ENCODE measurements around the gene SBF2. TPM values are rescaled to one million over a fixed set of nuclear protein-coding genes. Genes with fewer than 3 reads are reported as not detected.
A peak's percentile ranks its signal among the peaks of the same experiment; 100 is the strongest.

Gene SBF2
- polyA plus RNA-seq, 4 donors = 10.0 to 50.5 (median 15.1) TPM

GRCh38 chr11:9825895-9826294 is 468.1 kb downstream of the SBF2 start:
- FAIRE-seq (no peak), DNase-seq (peak in 1 of 2 donors; percentile 49)
- Histone ChIP-seq H3K36me3 (ENCODE audit: control insufficient read depth in 3 of 3, insufficient read depth in 2 of 3, low read depth in 1 of 3, low read length in 3 of 3) (no peaks in the 10 kb centered on the region), H3K4me3 (ENCODE audit: low read depth in 1 of 3, low read length in 3 of 3) (no peak overlapping the region), H3K27ac (ENCODE audit: low read depth in 1 of 3, low read length in 2 of 3) (no peak overlapping the region), H3K27me3 (ENCODE audit: control insufficient read depth in 3 of 3, insufficient read depth in 3 of 3, low read length in 3 of 3) (no peaks in the 10 kb centered on the region), H3K9me3 (ENCODE audit: control insufficient read depth in 2 of 2, insufficient read depth in 1 of 2, low read depth in 1 of 2, low read length in 1 of 2) (no peaks in the 10 kb centered on the region), H3K4me1 (ENCODE audit: control insufficient read depth in 3 of 3, insufficient read depth in 2 of 3, low read depth in 1 of 3, low read length in 2 of 3) (peaks cover 0 to 5% (median 0%) of the 10 kb centered on the region in 3 donors)
- 31 to 73% (median 45%) methylated on average over 1 of the region's 1 CpG for WGBS, 3 donors

DNA sequence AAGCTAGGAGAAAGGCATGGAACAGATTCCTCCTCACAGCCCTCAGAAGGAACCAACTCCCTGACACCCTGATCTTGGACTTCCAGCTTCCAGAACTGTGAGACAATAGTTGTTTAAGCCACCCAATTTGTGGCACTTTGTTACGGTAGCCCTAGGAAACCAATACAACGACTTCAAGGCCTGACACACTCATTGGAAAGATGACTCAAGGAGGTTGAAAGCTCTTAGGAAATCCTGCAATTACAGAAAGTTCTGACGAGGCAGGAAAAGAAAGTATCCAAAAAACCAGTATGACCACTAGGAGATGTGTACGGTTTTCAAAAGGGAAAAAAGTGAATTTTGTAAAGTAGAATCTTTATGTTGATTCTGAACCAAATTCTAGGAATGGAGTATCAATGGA is 468.7 kb downstream of the SBF2 start:
- Histone ChIP-seq H3K27ac (ENCODE audit: low read depth in 1 of 3, low read length in 2 of 3) (no peak overlapping the region), H3K4me3 (ENCODE audit: low read depth in 1 of 3, low read length in 3 of 3) (no peak overlapping the region), H3K27me3 (ENCODE audit: control insufficient read depth in 3 of 3, insufficient read depth in 3 of 3, low read length in 3 of 3) (no peaks in the 10 kb centered on the region), H3K36me3 (ENCODE audit: control insufficient read depth in 3 of 3, insufficient read depth in 2 of 3, low read depth in 1 of 3, low read length in 3 of 3) (no peaks in the 10 kb centered on the region), H3K4me1 (ENCODE audit: control insufficient read depth in 3 of 3, insufficient read depth in 2 of 3, low read depth in 1 of 3, low read length in 2 of 3) (peaks cover 0 to 5% (median 0%) of the 10 kb centered on the region in 3 donors), H3K9me3 (ENCODE audit: control insufficient read depth in 2 of 2, insufficient read depth in 1 of 2, low read depth in 1 of 2, low read length in 1 of 2) (no peaks in the 10 kb centered on the region)
- 83 to 84% (median 83%) methylated on average over 4 of the region's 4 CpGs for WGBS, 3 donors
- DNase-seq = no peak
- no peak for FAIRE-seq

- no peak for DNase-seq
- Histone ChIP-seq H3K27me3 (ENCODE audit: control insufficient read depth in 3 of 3, insufficient read depth in 3 of 3, low read length in 3 of 3) (no peaks in the 10 kb centered on the region), H3K36me3 (ENCODE audit: control insufficient read depth in 3 of 3, insufficient read depth in 2 of 3, low read depth in 1 of 3, low read length in 3 of 3) (peaks cover 0 to 2% (median 0%) of the 10 kb centered on the region in 3 donors), H3K27ac (ENCODE audit: low read depth in 1 of 3, low read length in 2 of 3) (no peak overlapping the region), H3K4me3 (ENCODE audit: low read depth in 1 of 3, low read length in 3 of 3) (no peak overlapping the region), H3K4me1 (ENCODE audit: control insufficient read depth in 3 of 3, insufficient read depth in 2 of 3, low read depth in 1 of 3, low read length in 2 of 3) (peaks cover 0 to 5% (median 0%) of the 10 kb centered on the region in 3 donors), H3K9me3 (ENCODE audit: control insufficient read depth in 2 of 2, insufficient read depth in 1 of 2, low read depth in 1 of 2, low read length in 1 of 2) (no peaks in the 10 kb centered on the region)
- FAIRE-seq = no peak
- 79 to 87% (median 85%) methylated on average over 5 of the region's 5 CpGs for WGBS, 3 donors
Measured at GRCh38 chr11:9823887-9824385, 470.1 kb downstream of the SBF2 start.

GRCh38 chr11:9823439-9823838 is 470.6 kb downstream of the SBF2 start:
- Histone ChIP-seq H3K36me3 (ENCODE audit: control insufficient read depth in 3 of 3, insufficient read depth in 2 of 3, low read depth in 1 of 3, low read length in 3 of 3) (peaks cover 0 to 2% (median 0%) of the 10 kb centered on the region in 3 donors), H3K9me3 (ENCODE audit: control insufficient read depth in 2 of 2, insufficient read depth in 1 of 2, low read depth in 1 of 2, low read length in 1 of 2) (no peaks in the 10 kb centered on the region), H3K27ac (ENCODE audit: low read depth in 1 of 3, low read length in 2 of 3) (no peak overlapping the region), H3K27me3 (ENCODE audit: control insufficient read depth in 3 of 3, insufficient read depth in 3 of 3, low read length in 3 of 3) (no peaks in the 10 kb centered on the region), H3K4me1 (ENCODE audit: control insufficient read depth in 3 of 3, insufficient read depth in 2 of 3, low read depth in 1 of 3, low read length in 2 of 3) (peaks cover 0 to 5% (median 0%) of the 10 kb centered on the region in 3 donors), H3K4me3 (ENCODE audit: low read depth in 1 of 3, low read length in 3 of 3) (no peak overlapping the region)
- 61 to 83% (median 81%) methylated on average over 2 of the region's 2 CpGs for WGBS, 3 donors
- FAIRE-seq (no peak), DNase-seq (no peak)

- DNase-seq (no peak), FAIRE-seq (no peak)
- Histone ChIP-seq H3K27me3 (ENCODE audit: control insufficient read depth in 3 of 3, insufficient read depth in 3 of 3, low read length in 3 of 3) (no peaks in the 10 kb centered on the region), H3K9me3 (ENCODE audit: control insufficient read depth in 2 of 2, insufficient read depth in 1 of 2, low read depth in 1 of 2, low read length in 1 of 2) (no peaks in the 10 kb centered on the region), H3K4me3 (ENCODE audit: low read depth in 1 of 3, low read length in 3 of 3) (no peak overlapping the region), H3K4me1 (ENCODE audit: control insufficient read depth in 3 of 3, insufficient read depth in 2 of 3, low read depth in 1 of 3, low read length in 2 of 3) (peaks cover 0 to 4% (median 0%) of the 10 kb centered on the region in 3 donors), H3K27ac (ENCODE audit: low read depth in 1 of 3, low read length in 2 of 3) (no peak overlapping the region), H3K36me3 (ENCODE audit: control insufficient read depth in 3 of 3, insufficient read depth in 2 of 3, low read depth in 1 of 3, low read length in 3 of 3) (peaks cover 0 to 6% (median 0%) of the 10 kb centered on the region in 3 donors)
- WGBS, 3 donors = 61 to 74% (median 63%) methylated on average over 7 of the region's 7 CpGs
Measured at GRCh38 chr11:9821008-9821752, 472.8 kb downstream of the SBF2 start.

- no peak for FAIRE-seq
Measured at GRCh38 chr11:9820260-9820659, 473.8 kb downstream of the SBF2 start.

GRCh38 chr11:9817191-9817590 is 476.8 kb downstream of the SBF2 start:
- no peak for FAIRE-seq
- 72 to 92% (median 91%) methylated on average over 1 of the region's 1 CpG for WGBS, 3 donors
- DNase-seq = no peak
- H3K4me3 ChIP-seq (ENCODE audit: low read depth in 1 of 3, low read length in 3 of 3) = no peak overlapping the region
- no peaks in the 10 kb centered on the region for H3K4me1 ChIP-seq (ENCODE audit: control insufficient read depth in 3 of 3, insufficient read depth in 2 of 3, low read depth in 1 of 3, low read length in 2 of 3)
- no peak overlapping the region for H3K27ac ChIP-seq (ENCODE audit: low read depth in 1 of 3, low read length in 2 of 3)
- peaks cover 0 to 9% (median 0%) of the 10 kb centered on the region in 3 donors for H3K36me3 ChIP-seq (ENCODE audit: control insufficient read depth in 3 of 3, insufficient read depth in 2 of 3, low read depth in 1 of 3, low read length in 3 of 3)
- no peaks in the 10 kb centered on the region for H3K27me3 ChIP-seq (ENCODE audit: control insufficient read depth in 3 of 3, insufficient read depth in 3 of 3, low read length in 3 of 3)
- no peaks in the 10 kb centered on the region for H3K9me3 ChIP-seq (ENCODE audit: control insufficient read depth in 2 of 2, insufficient read depth in 1 of 2, low read depth in 1 of 2, low read length in 1 of 2)

More at GRCh38 chr11:9820260-9820659, 473.8 kb downstream of the SBF2 start:
- Histone ChIP-seq H3K36me3 (ENCODE audit: control insufficient read depth in 3 of 3, insufficient read depth in 2 of 3, low read depth in 1 of 3, low read length in 3 of 3) (peaks cover 0 to 6% (median 0%) of the 10 kb centered on the region in 3 donors), H3K27me3 (ENCODE audit: control insufficient read depth in 3 of 3, insufficient read depth in 3 of 3, low read length in 3 of 3) (no peaks in the 10 kb centered on the region), H3K4me3 (ENCODE audit: low read depth in 1 of 3, low read length in 3 of 3) (no peak overlapping the region), H3K4me1 (ENCODE audit: control insufficient read depth in 3 of 3, insufficient read depth in 2 of 3, low read depth in 1 of 3, low read length in 2 of 3) (no peaks in the 10 kb centered on the region), H3K9me3 (ENCODE audit: control insufficient read depth in 2 of 2, insufficient read depth in 1 of 2, low read depth in 1 of 2, low read length in 1 of 2) (no peaks in the 10 kb centered on the region), H3K27ac (ENCODE audit: low read depth in 1 of 3, low read length in 2 of 3) (no peak overlapping the region)
- DNase-seq = no peak
- 15 to 50% (median 24%) methylated on average over 1 of the region's 1 CpG for WGBS, 3 donors

- no peak for FAIRE-seq
Measured at GRCh38 chr11:9815486-9816136, 478.4 kb downstream of the SBF2 start.

More at GRCh38 chr11:9815486-9816136, 478.4 kb downstream of the SBF2 start:
- Histone ChIP-seq H3K36me3 (ENCODE audit: control insufficient read depth in 3 of 3, insufficient read depth in 2 of 3, low read depth in 1 of 3, low read length in 3 of 3) (peaks cover 0 to 17% (median 0%) of the 10 kb centered on the region in 3 donors), H3K9me3 (ENCODE audit: control insufficient read depth in 2 of 2, insufficient read depth in 1 of 2, low read depth in 1 of 2, low read length in 1 of 2) (no peaks in the 10 kb centered on the region), H3K27ac (ENCODE audit: low read depth in 1 of 3, low read length in 2 of 3) (no peak overlapping the region), H3K4me3 (ENCODE audit: low read depth in 1 of 3, low read length in 3 of 3) (no peak overlapping the region), H3K4me1 (ENCODE audit: control insufficient read depth in 3 of 3, insufficient read depth in 2 of 3, low read depth in 1 of 3, low read length in 2 of 3) (no peaks in the 10 kb centered on the region), H3K27me3 (ENCODE audit: control insufficient read depth in 3 of 3, insufficient read depth in 3 of 3, low read length in 3 of 3) (no peaks in the 10 kb centered on the region)
- DNase-seq = no peak
- 87 to 88% (median 88%) methylated on average over 6 of the region's 6 CpGs for WGBS, 3 donors

Measured in small intestine (tissue), 7 donors.